GM21447 (cell line): ENCODE data around the gene AMY1B.
"Not testable (repeated sequence)": the region's sequence is repeated elsewhere in the genome, so short reads cannot be mapped to it uniquely, and the experiment has no call there.

Experiments used
- ATAC-seq: cut with Tn5 transposase; IDR thresholded peaks from one replicate; pipeline ENCODE4 v1.9.1; 2021; ENCODE audit not compliant: unreplicated experiment

AMY1B gene

GRCh38 chr1:103696110-103696509 is at the start of gene AMY1B:
TSS of gene AMY1B (minus strand) at chr1:103696210. CDS start at chr1:103695639, 571 bp downstream.
- not testable (repeated sequence) for ATAC-seq

GRCh38 chr1:103745040-103745439 is 49.0 kb upstream of the AMY1B start:
- ATAC-seq, result not testable (repeated sequence)

- ATAC-seq, result not testable (repeated sequence)
These were observed 48.4 kb upstream of the AMY1B start for GRCh38 chr1:103744449-103744848.

- not testable (repeated sequence) for ATAC-seq
These were observed 42.0 kb upstream of the AMY1B start for GRCh38 chr1:103738031-103738430.

- not testable (repeated sequence) for ATAC-seq
These were observed 39.3 kb upstream of the AMY1B start for GRCh38 chr1:103735334-103735733.

GRCh38 chr1:103721473-103721872 is 25.5 kb upstream of the AMY1B start:
- not testable (repeated sequence) for ATAC-seq

GRCh38 chr1:103717404-103717803 is 21.4 kb upstream of the AMY1B start:
- not testable (repeated sequence) for ATAC-seq

GRCh38 chr1:103710381-103710780 is 14.4 kb upstream of the AMY1B start:
- not testable (repeated sequence) for ATAC-seq

GRCh38 chr1:103707670-103708069 is 11.7 kb upstream of the AMY1B start:
- ATAC-seq, result not testable (repeated sequence)

GRCh38 chr1:103701256-103701655 is 5.2 kb upstream of the AMY1B start:
- ATAC-seq, result not testable (repeated sequence)

- ATAC-seq, result not testable (repeated sequence)
These were observed 4.7 kb upstream of the AMY1B start for GRCh38 chr1:103700669-103701068.

- not testable (repeated sequence) for ATAC-seq
These were observed 1.4 kb upstream of the AMY1B start for GRCh38 chr1:103697430-103697829.

- not testable (repeated sequence) for ATAC-seq
These were observed 19.7 kb downstream of the AMY1B start for GRCh38 chr1:103676335-103676734.

GRCh38 chr1:103655460-103655859 is 40.5 kb downstream of the AMY1B start, which contains the start of gene AMY1A:
TSS of gene AMY1A (plus strand) at chr1:103655760. CDS start at chr1:103656331, 571 bp downstream.
- not testable (repeated sequence) for ATAC-seq

- not testable (repeated sequence) for ATAC-seq
These were observed 41.9 kb downstream of the AMY1B start for GRCh38 chr1:103654133-103654532.

GRCh38 chr1:103650889-103651288 is 45.1 kb downstream of the AMY1B start:
- ATAC-seq, result not testable (repeated sequence)

GRCh38 chr1:103650305-103650704 is 45.7 kb downstream of the AMY1B start:
- not testable (repeated sequence) for ATAC-seq

- ATAC-seq, result not testable (repeated sequence)
These were observed 52.1 kb downstream of the AMY1B start for GRCh38 chr1:103643908-103644307.

GRCh38 chr1:103641194-103641593 is 54.8 kb downstream of the AMY1B start:
- not testable (repeated sequence) for ATAC-seq
